ENCODE data around the gene DNLZ.

DNLZ gene

GRCh38 chr9:136404801-136405136 lies 41.2 kb upstream of the DNLZ start:
- H3K36me3 ChIP-seq (ENCODE audit: control insufficient read depth, insufficient read depth, low read length): peaks cover 23% of the 10 kb centered on the region
- peaks cover 5% of the 10 kb centered on the region for H3K4me1 ChIP-seq (ENCODE audit: control insufficient read depth, insufficient read depth, low read length)
- H3K27me3 ChIP-seq (ENCODE audit: control insufficient read depth, insufficient read depth, low read length, poor library complexity, severe bottlenecking): no peaks in the 10 kb centered on the region
- H3K9me3 ChIP-seq (ENCODE audit: control insufficient read depth, low read length): no peaks in the 10 kb centered on the region
- H3K4me3 ChIP-seq (ENCODE audit: insufficient read depth, low read depth, low read length): no peak overlapping the region
- WGBS, 2 experiments: 94 to 95% methylated on average over 14 of the region's 14 CpGs
- H3K27ac ChIP-seq (ENCODE audit: insufficient read depth, low read depth, low read length, poor library complexity, severe bottlenecking): no peak overlapping the region

- H3K27ac ChIP-seq (ENCODE audit: insufficient read depth, low read depth, low read length, poor library complexity, severe bottlenecking): no peak overlapping the region
- WGBS, 2 experiments: 95 to 96% methylated on average over 32 of the region's 32 CpGs
- H3K36me3 ChIP-seq (ENCODE audit: control insufficient read depth, insufficient read depth, low read length): peaks cover 23% of the 10 kb centered on the region
- no peaks in the 10 kb centered on the region for H3K9me3 ChIP-seq (ENCODE audit: control insufficient read depth, low read length)
- H3K4me1 ChIP-seq (ENCODE audit: control insufficient read depth, insufficient read depth, low read length): no peaks in the 10 kb centered on the region
- H3K27me3 ChIP-seq (ENCODE audit: control insufficient read depth, insufficient read depth, low read length, poor library complexity, severe bottlenecking): no peaks in the 10 kb centered on the region
- H3K4me3 ChIP-seq (ENCODE audit: insufficient read depth, low read depth, low read length): no peak overlapping the region
Observed at GRCh38 chr9:136403915-136404800, 40.6 kb upstream of the DNLZ start.

DNA sequence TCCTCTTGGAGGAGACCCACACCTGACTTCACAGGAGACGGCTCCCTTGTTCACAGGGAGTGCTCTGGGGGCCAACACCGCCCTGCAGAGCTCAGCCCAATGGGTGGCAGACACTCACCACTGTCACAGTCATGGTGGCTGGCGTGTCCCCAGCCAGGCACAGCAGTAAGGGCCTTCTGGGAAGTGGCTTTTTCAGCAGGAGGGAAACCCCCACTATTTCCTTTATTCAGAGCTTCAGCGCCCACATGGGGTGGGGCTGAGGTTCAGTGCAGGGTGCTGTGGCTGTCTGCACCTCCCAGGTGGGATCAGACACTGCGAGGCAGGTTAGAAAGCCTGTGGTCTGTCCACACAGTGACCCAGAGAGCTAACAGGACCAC lies 40.0 kb upstream of the DNLZ start:
- Histone ChIP-seq H3K36me3 (ENCODE audit: control insufficient read depth, insufficient read depth, low read length) (peaks cover 23% of the 10 kb centered on the region), H3K27me3 (ENCODE audit: control insufficient read depth, insufficient read depth, low read length, poor library complexity, severe bottlenecking) (no peaks in the 10 kb centered on the region), H3K4me1 (ENCODE audit: control insufficient read depth, insufficient read depth, low read length) (no peaks in the 10 kb centered on the region), H3K4me3 (ENCODE audit: insufficient read depth, low read depth, low read length) (no peak overlapping the region), H3K27ac (ENCODE audit: insufficient read depth, low read depth, low read length, poor library complexity, severe bottlenecking) (no peak overlapping the region), H3K9me3 (ENCODE audit: control insufficient read depth, low read length) (no peaks in the 10 kb centered on the region)
- WGBS, 2 experiments: 93 to 97% methylated on average over 5 of the region's 5 CpGs

DNA sequence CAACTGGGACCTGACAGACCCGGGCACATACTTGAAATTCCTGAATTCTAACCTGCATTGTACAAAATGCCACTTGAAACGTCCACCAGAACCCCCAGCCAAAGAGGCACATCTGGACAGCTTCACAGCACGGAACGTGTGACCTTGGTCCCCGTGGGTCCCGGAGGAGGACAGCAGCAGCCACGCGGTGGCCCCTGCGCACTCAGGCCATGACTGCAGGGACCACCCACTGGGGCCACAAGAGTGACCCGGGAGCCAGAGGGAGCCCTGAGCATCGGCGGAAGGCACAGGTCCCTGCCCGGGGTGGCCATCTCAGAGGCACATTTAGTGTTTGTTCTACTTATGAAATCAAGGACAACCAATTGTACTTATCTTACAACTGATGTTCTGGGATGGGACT lies 38.5 kb upstream of the DNLZ start:
- Histone ChIP-seq H3K36me3 (ENCODE audit: control insufficient read depth, insufficient read depth, low read length) (peaks cover 21% of the 10 kb centered on the region), H3K4me1 (ENCODE audit: control insufficient read depth, insufficient read depth, low read length) (no peaks in the 10 kb centered on the region), H3K9me3 (ENCODE audit: control insufficient read depth, low read length) (no peaks in the 10 kb centered on the region), H3K4me3 (ENCODE audit: insufficient read depth, low read depth, low read length) (no peak overlapping the region), H3K27me3 (ENCODE audit: control insufficient read depth, insufficient read depth, low read length, poor library complexity, severe bottlenecking) (no peaks in the 10 kb centered on the region), H3K27ac (ENCODE audit: insufficient read depth, low read depth, low read length, poor library complexity, severe bottlenecking) (peak overlapping the region; percentile 8)
- 93 to 94% methylated on average over 13 of the region's 13 CpGs for WGBS, 2 experiments

DNA sequence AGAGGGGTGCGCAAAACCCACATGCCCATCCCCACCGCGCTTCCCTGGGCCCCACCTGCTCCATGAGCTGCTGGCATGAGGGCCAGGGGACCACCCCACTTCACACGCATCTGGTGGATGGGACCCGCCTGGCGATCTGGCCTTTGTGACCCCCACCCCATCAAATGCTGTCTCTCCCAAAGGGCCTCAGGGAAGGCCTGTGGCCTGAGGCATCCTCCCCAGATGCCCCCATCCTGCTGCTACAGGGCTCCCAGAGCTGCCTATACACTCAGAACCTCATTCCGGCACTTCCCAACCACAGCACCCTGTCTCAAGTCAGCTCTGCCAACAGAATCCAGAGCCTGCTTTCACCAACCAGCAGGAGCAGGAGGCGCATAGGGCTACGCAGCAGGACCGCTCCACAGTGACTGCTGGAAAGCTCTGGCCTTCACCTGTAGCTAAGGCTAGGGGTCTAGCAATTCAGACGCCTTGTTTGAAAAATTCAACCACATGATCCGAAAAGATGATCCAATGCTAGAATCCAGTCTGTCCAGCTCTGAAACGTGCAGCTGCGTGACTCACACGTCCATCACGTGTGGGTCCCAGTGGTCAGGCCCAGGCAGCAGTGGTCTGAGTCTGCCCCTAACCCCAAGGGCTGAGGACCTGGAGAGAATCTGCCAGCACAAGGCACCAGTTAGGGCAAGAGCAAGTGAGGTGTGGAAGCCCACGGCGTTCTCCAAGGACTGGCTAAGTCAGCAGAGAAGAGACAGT lies 37.8 kb upstream of the DNLZ start:
- H3K36me3 ChIP-seq (ENCODE audit: control insufficient read depth, insufficient read depth, low read length): peaks cover 17% of the 10 kb centered on the region
- H3K4me3 ChIP-seq (ENCODE audit: insufficient read depth, low read depth, low read length): no peak overlapping the region
- H3K9me3 ChIP-seq (ENCODE audit: control insufficient read depth, low read length): no peaks in the 10 kb centered on the region
- WGBS, 2 experiments: 93 to 96% methylated on average over 18 of the region's 18 CpGs
- H3K27me3 ChIP-seq (ENCODE audit: control insufficient read depth, insufficient read depth, low read length, poor library complexity, severe bottlenecking): no peaks in the 10 kb centered on the region
- H3K4me1 ChIP-seq (ENCODE audit: control insufficient read depth, insufficient read depth, low read length): no peaks in the 10 kb centered on the region
- no peak overlapping the region for H3K27ac ChIP-seq (ENCODE audit: insufficient read depth, low read depth, low read length, poor library complexity, severe bottlenecking)

DNA sequence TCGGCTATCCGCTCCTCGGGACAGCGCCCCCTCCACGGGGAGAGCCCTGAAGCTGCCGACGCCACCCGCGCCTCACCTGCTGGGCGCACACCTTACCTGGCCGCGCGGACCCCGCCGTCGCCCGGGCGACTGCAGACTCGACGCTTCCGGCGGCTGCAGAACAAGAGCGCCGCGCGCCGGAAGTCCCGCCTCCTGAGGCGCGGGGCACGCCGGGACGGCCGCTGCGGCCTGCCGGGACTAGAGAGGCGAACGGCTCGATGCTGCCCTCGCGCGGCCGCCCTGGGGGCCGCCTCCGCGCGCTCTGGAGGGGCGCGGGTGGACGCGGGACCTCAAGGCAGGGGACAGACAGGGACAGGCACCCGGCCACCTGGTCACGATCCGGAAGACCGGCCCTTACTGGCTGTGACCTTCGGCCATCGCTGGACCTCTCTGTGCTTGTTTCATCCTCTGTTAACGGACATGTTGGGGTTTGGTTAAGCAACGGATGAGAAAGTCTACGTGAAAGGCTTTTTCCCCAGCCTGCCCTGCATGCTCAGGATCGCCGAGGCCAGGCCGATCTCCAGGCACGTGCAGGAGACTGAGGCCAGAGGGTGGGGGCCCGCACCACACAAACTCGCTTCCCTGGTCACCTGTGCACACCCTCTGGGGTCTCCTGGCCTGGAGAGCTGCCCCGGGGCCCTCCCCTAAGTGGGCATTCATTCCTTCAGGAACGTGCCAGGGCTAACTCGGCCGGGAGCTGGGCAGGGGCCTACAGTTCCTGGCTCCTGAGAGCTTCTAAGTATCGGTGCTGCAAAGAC lies 36.7 kb upstream of the DNLZ start, which contains the start of gene SNAPC4:
Gene SNAPC4 (minus strand): TSS at position 133 of the 797 bp plus-strand sequence. CDS start 1,742 bp downstream, outside the sequence.
- Histone ChIP-seq H3K27ac (ENCODE audit: insufficient read depth, low read depth, low read length, poor library complexity, severe bottlenecking) (no peak within 1 kb of the TSS), H3K9me3 (ENCODE audit: control insufficient read depth, low read length) (no peaks in the 10 kb centered on the region), H3K27me3 (ENCODE audit: control insufficient read depth, insufficient read depth, low read length, poor library complexity, severe bottlenecking) (no peaks in the 10 kb centered on the region), H3K36me3 (ENCODE audit: control insufficient read depth, insufficient read depth, low read length) (peaks cover 29% of the 10 kb centered on the region), H3K4me1 (ENCODE audit: control insufficient read depth, insufficient read depth, low read length) (no peaks in the 10 kb centered on the region), H3K4me3 (ENCODE audit: insufficient read depth, low read depth, low read length) (peak within 1 kb of the TSS; percentile 84)
- 16 to 17% methylated on average over 71 of the region's 71 CpGs for WGBS, 2 experiments

DNA sequence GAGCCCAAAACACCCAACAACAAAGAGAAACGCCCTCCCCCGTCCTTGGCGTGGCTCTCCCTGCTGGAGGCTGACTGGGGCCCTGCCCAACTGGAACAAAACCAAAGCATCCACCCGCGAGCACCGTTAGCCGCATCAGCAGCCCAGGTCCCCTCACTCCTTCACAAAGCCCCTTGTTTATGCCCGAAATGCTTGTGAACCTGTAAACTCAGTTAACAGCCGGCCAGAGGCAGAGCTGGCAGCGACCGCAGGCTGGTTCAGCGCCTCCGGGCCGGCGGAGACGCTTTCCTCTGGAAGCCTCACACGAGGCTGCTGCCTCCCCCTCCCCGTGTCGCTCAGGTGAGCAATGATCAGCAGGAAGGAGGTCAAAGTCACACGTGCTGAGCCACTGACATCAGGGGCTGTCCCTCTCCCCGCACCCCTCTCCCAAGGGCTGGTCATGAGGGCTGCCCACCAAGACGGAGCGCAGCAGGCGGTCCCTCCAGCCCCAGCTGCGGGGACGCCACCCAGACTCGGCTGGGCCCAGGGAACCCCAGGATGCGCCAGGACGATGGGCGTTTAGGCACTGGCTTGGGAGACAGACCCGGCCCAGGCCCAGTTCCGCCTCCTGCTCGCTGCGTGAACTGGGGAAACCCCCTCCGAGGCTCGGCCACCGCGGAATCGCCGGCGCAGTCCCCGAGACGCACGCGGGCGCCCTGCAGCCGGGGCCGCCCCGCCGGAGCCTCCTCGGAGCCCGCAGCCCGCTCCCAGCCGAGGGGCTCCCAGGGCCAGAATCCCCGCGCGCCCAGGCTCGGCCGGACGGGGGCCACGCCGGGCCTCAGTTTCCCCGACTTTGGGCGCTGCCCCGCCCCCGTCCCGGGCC lies 35.9 kb upstream of the DNLZ start:
- Histone ChIP-seq H3K4me1 (ENCODE audit: control insufficient read depth, insufficient read depth, low read length) (no peaks in the 10 kb centered on the region), H3K27me3 (ENCODE audit: control insufficient read depth, insufficient read depth, low read length, poor library complexity, severe bottlenecking) (no peaks in the 10 kb centered on the region), H3K9me3 (ENCODE audit: control insufficient read depth, low read length) (no peaks in the 10 kb centered on the region), H3K36me3 (ENCODE audit: control insufficient read depth, insufficient read depth, low read length) (peaks cover 31% of the 10 kb centered on the region), H3K27ac (ENCODE audit: insufficient read depth, low read depth, low read length, poor library complexity, severe bottlenecking) (no peak overlapping the region), H3K4me3 (ENCODE audit: insufficient read depth, low read depth, low read length) (peak overlapping the region; percentile 84)
- 3 to 6% methylated on average over 67 of the region's 67 CpGs for WGBS, 2 experiments

- Histone ChIP-seq H3K36me3 (ENCODE audit: control insufficient read depth, insufficient read depth, low read length) (peaks cover 27% of the 10 kb centered on the region), H3K27ac (ENCODE audit: insufficient read depth, low read depth, low read length, poor library complexity, severe bottlenecking) (no peak overlapping the region), H3K4me1 (ENCODE audit: control insufficient read depth, insufficient read depth, low read length) (no peaks in the 10 kb centered on the region), H3K9me3 (ENCODE audit: control insufficient read depth, low read length) (no peaks in the 10 kb centered on the region), H3K4me3 (ENCODE audit: insufficient read depth, low read depth, low read length) (no peak overlapping the region), H3K27me3 (ENCODE audit: control insufficient read depth, insufficient read depth, low read length, poor library complexity, severe bottlenecking) (no peaks in the 10 kb centered on the region)
- WGBS, 2 experiments: 95 to 96% methylated on average over 12 of the region's 12 CpGs
Observed at GRCh38 chr9:136398286-136398685, 34.7 kb upstream of the DNLZ start.

DNA sequence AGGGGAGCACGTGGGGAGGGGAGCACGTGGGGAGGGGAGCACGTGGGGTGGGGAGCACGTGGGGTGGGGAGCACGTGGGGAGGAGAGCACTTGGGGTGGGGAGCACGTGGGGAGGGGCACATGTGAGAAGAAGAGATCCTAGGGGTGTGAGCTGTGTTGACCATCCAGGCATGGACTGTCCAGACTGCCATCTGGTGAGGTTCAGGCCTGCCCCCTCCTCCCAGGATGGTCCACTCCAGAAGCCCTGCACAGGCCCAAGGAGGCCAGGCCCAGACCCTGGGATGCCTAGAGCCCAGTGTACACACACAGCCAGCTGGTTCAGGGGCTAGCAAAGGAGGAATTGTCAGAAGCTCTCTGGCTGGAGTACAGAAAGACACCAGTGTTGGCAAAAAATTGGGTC lies 34.1 kb upstream of the DNLZ start:
- Histone ChIP-seq H3K9me3 (ENCODE audit: control insufficient read depth, low read length) (no peaks in the 10 kb centered on the region), H3K4me3 (ENCODE audit: insufficient read depth, low read depth, low read length) (no peak overlapping the region), H3K27me3 (ENCODE audit: control insufficient read depth, insufficient read depth, low read length, poor library complexity, severe bottlenecking) (no peaks in the 10 kb centered on the region), H3K4me1 (ENCODE audit: control insufficient read depth, insufficient read depth, low read length) (no peaks in the 10 kb centered on the region), H3K36me3 (ENCODE audit: control insufficient read depth, insufficient read depth, low read length) (peaks cover 27% of the 10 kb centered on the region), H3K27ac (ENCODE audit: insufficient read depth, low read depth, low read length, poor library complexity, severe bottlenecking) (no peak overlapping the region)
- 91 to 95% methylated on average over 6 of the region's 6 CpGs for WGBS, 2 experiments

All from ectodermal cell (in vitro differentiated cells).